GM19025 (cell line): ENCODE measurements around the gene EXOC3.
"Not testable (repeated sequence)": the region's sequence is repeated elsewhere in the genome, so short reads cannot be mapped to it uniquely, and the experiment has no call there.

Experiments used
- ATAC-seq: cut with Tn5 transposase; IDR thresholded peaks from one replicate; pipeline ENCODE4 v1.9.1; 2021; ENCODE audit warnings: mild to moderate bottlenecking, low read depth, moderate library complexity; ENCODE audit not compliant: unreplicated experiment

The EXOC3 gene

DNA sequence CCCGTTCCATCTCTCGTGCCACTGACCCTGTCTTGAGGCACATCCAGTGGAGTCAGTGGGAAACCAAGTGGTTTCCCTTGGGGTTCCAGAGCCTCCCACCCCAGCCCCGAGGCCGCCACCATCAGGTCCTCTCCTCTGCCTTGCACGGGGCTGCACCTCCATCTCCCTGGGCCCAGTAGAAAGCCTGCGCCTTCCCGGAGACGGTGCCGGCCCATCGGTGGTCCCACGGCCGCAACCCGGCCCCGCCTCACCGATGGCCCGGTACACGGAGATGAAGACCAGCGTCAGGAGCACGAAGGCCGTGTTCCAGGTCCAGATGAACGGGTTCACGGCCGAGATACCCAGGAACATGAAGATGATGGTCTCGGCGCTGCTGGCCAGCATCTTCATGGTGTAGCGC is 40.0 kb downstream of the EXOC3 start:
- no peak for ATAC-seq

DNA sequence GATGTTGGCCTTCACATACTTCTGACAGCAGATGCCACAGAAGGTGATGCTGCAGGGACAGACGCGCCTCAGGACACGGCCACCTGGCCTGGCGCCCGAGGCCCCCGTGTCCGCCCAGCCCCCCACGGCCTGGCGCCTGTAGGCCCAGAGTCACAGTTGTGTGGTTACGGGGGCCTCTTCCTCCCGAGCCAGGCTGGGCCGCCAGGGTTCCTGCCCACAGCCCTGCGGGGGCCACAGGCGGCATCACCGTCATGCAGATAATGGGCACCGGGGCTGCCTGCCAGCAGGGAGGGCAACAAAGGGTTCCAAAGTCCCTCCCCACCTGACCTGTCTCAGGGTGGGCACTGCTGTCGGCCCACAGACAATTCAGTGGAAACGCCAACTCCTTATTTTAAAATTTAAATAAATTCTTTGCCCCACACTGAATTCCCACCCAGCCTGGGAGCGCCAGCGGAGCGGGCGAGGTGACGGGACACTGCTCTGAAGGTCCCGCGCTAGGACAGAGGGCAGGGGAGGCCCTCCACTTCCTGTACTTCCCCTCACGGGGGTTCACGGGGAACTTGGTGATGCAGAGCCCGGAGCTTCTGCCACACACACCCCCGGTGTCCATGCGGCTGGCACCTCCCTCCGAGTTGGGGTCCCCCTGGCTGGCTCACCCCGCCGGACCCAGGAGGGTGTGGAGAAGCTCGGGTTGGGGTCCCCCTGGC is 40.6 kb downstream of the EXOC3 start:
- ATAC-seq: no peak

- ATAC-seq: no peak
These were observed 41.6 kb downstream of the EXOC3 start for GRCh38 chr5:484556-484955.

- ATAC-seq: no peak
These were observed 42.4 kb downstream of the EXOC3 start for GRCh38 chr5:485113-485945.

GRCh38 chr5:485946-486491 is 43.0 kb downstream of the EXOC3 start:
- no peak for ATAC-seq

- ATAC-seq: not testable (repeated sequence)
These were observed 43.6 kb downstream of the EXOC3 start for GRCh38 chr5:486597-486996.

- ATAC-seq: no peak
These were observed 45.3 kb downstream of the EXOC3 start for GRCh38 chr5:488241-488640.

DNA sequence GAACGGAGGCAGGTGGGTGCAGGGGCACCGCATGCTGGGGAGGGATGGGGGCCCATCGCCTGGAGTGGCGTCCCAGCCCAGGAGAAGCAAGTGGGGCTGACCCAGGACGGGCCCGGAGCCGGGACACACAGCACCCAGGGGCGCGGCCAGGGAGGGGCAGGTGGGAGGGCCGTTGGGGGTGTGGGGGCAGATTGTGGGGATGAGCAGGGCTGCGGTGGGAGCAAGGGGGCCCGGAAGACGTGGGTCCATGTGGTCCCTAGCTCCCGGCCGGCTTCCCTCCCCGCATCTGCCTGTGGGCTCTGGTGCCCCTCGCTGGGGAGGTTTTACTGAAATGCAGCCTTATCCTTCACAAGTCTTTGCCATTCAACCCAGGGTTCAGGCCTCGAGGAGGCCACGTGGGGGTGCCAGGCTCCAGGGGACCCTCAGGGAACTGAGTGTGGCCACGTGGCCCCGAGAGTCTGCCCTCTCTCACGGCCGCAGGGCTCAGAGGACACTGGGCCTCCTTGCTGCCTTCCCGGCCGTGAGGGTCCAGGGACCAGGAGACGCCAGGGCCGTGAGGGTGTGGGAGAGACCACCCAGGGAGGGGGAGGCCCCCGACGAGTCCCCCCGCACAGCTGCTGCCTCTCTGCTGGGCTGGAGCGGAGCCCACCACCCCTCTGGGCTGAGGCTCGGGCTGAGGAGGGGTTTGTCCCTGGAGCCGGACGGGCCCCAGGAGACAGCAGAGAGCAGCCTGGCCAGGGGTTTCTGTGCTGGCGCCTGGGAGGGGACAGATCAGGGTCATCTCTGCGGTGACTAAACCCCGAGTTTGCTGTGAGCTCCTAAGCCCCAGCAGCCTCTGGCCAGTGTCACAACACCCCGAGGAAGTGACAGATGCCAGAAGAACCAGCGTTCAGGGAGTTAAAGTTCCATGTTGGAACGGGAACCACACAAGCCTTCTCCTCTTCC is 46.0 kb downstream of the EXOC3 start:
- ATAC-seq: no peak

GRCh38 chr5:489689-490080 is 46.7 kb downstream of the EXOC3 start:
- ATAC-seq: no peak

DNA sequence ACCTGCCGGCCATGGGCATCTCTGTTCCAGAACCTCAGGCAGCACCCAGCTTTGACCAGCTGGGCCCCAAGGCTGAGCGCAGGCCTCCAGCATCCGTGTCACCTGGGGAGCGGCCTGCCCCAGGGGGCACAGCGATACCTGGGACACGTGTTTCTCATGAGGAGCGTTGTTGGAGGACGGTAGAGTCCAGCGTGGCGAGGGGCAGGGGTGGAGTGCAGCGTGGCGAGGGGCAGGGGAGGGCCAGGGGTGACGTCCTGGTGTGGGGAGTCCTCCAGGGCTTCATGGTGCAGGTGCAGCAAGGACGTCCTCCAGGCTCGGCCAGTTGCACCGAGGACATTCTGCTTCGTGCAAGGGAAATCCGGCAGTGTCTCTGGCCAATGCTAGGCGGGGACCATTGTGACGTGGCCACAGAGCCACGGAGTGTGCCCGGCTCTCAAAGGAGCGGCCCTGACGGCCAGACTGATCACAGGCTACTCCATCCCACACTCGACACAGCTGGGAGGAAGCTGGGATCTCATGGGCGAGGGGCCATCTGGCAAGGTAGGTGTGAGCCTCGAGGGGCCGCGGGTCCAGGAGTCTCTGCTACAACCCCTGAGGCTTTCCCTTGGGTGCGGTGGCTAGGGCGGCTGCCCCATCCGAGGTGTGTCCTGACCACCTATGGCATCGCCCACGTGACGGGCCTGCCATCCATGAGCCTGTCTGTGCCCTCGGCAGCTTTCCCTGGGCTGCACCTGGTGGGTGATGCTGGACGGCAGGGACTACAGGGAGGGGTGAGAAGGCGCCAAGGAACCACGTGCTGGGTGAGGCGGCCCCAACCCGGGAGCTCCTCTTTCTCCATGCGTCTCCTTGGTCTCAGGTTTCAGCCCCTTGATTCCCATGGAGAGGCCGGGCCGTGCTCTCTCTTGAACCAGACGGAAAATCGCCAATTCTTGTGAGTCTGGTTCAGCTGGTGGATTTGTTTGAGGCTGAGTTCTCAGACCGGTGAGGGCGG is 47.4 kb downstream of the EXOC3 start:
- ATAC-seq: no peak

DNA sequence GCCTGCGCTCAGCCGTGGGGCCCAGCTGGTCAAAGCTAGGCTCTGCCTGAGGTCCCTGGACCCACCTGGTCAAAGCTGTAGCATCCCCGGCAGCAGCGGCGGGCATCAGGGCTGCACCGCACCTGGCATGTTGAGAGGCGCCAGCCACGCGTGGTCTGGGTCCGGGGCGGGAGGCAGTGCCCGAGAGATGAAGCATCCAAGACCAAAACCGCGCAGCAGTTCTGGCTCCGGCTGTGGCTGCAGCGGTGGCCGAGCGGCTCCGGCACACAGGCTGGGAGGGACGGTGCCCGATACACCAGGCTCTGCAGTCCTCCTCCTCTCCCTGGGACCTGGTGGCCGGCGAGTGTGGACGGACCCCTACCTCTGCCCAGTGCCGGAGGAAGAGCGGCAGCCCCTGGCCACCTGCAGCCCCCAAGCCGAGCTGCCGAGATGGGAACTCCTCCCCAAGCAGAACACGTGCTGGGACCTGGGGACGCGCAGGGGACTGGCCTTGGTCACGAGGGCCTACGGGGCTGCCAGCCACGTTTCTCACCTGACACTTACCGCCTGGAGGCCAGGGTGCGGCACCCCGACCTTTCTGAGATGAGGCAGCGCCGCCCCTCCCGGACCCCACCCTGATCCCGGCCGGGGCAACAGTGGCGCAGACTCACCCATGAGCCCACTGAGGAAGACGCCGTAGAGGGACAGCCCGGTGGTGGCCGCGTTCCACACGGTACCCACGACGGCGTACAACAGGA is 48.3 kb downstream of the EXOC3 start:
- ATAC-seq: no peak

DNA sequence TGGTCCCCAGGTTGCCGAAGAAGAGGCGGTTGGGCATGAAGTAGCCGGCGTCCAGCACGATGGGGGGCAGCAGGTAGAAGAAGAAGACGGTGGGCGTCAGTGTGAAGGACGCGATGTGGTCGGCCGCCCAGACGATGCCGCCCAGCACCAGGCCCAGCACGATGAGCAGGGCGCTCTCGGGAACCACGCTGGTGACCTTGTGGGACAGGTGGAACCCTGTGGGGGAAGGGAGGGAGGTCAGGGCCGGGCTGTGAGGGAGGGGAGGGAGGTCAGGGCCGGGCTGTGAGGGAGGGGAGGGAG is 48.8 kb downstream of the EXOC3 start:
- no peak for ATAC-seq

- no peak for ATAC-seq
These were observed 49.4 kb downstream of the EXOC3 start for GRCh38 chr5:492314-492893.

DNA sequence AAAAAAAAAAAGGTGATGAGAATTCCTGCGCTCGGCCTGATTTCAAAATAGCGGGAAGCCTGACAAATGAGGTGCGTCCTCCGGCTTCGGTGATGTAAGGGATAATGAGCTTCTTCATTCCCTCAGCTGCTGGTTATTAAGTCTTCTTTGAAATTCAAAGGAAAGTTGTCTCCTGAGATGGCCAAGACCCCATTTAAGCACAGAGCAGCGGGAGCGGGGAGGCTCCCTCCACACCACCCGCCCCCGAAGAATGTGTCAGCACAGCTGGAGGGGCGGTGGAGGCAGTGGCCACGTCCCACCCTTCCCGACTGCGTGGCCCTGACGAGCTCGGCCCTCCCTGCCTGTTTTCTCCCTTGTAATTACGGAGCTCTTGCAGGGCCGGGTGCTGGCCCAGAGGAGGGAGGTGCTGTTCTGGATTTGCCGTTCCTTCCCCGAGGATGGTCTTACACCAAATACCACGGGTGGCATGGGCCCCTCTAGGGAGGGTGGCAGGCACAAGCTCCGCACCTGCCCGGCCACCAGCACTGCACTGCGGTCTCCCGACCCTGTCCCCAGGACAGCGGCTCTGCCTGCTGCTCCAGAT is 50.2 kb downstream of the EXOC3 start:
- ATAC-seq: no peak

GRCh38 chr5:493758-494157 is 50.8 kb downstream of the EXOC3 start:
- ATAC-seq: no peak

- ATAC-seq: no peak
These were observed 51.8 kb downstream of the EXOC3 start for GRCh38 chr5:494667-495255.

DNA sequence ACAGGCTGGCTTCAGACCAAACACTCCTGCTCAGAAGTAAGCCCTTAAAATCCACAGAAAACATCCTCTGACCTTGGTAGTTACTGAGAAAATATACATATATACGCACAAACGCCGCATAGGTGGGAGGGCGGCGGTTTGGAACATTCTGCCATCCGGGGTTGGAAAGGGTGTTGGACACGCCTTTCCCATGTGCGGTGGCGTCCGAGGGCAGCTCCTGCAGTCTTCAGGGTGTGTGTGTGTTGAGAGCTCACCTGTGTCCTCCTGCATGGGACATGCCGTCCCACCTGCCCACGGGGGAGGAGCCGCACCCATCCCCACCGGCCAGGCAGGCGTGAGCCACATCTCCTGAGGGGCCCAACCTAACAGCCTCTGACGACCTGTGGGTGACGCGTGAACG is 53.1 kb downstream of the EXOC3 start:
- ATAC-seq: no peak
